IMR-90 (cell line): ENCODE measurements around the gene PPP2R5B.

Source experiments
- CTCF ChIP-seq: conservative IDR thresholded peaks from 2 replicates; pipeline ENCODE4 v1.5.1; 2012; ENCODE audit warnings: mild to moderate bottlenecking, low read depth, low read length, improper control_type of control experiment
- POLR2A ChIP-seq: IDR thresholded peaks from 2 replicates; pipeline ENCODE4 v1.6.1; 2012; ENCODE audit warnings: mild to moderate bottlenecking, low read depth, low read length

- no peak for TF ChIP-seq CTCF
- TF ChIP-seq POLR2A = no peak
Measured at GRCh38 chr11:64878223-64878493, 46.3 kb upstream of the PPP2R5B start.
